ENCODE data around the gene SIPA1L3.

The SIPA1L3 gene

GRCh38 chr19:38158730-38159129, 251.7 kb downstream of the SIPA1L3 start:
- H3K9me3 ChIP-seq (ENCODE audit: control insufficient read depth, insufficient read depth, low read depth, low read length) = no peaks in the 10 kb centered on the region
- H3K27ac ChIP-seq (ENCODE audit: extremely low read depth, low read depth, low read length) = no peak overlapping the region
- TF ChIP-seq MZF1 (tag by site-specific recombination; IDR thresholded peaks at IDR 0.05; ENCODE audit: borderline replicate concordance) (no peak), GLIS2 (tag by site-specific recombination; IDR thresholded peaks at IDR 0.05) (no peak), GFI1B (tag by site-specific recombination; IDR thresholded peaks at IDR 0.05) (no peak)
- H3K4me1 ChIP-seq (ENCODE audit: control insufficient read depth, insufficient read depth, low read length) = no peaks in the 10 kb centered on the region
- ChIA-PET CTCF (interaction anchor here (2.0 kb wide), 1 partner anchor 16 kb away, joined by 15 read pairs; no protein-coding TSS in a partner anchor), POLR2A (no interaction called here)
- no peak overlapping the region for H3K4me3 ChIP-seq (ENCODE audit: low read depth, low read length)
- peaks cover 13 to 42% of the 10 kb centered on the region in 2 experiments for H3K36me3 ChIP-seq (ENCODE audit: control insufficient read depth in 2 of 2, insufficient read depth in 1 of 2, low read length in 2 of 2)

GRCh38 chr19:38162094-38162493, 255.1 kb downstream of the SIPA1L3 start:
- Histone ChIP-seq H3K4me1 (ENCODE audit: control insufficient read depth, insufficient read depth, low read length) (no peaks in the 10 kb centered on the region), H3K36me3 (ENCODE audit: control insufficient read depth in 2 of 2, insufficient read depth in 1 of 2, low read length in 2 of 2) (peaks cover 28% of the 10 kb centered on the region in 2 experiments), H3K4me3 (ENCODE audit: low read depth, low read length) (no peak overlapping the region), H3K27ac (ENCODE audit: extremely low read depth, low read depth, low read length) (no peak overlapping the region), H3K9me3 (ENCODE audit: control insufficient read depth, insufficient read depth, low read depth, low read length) (no peaks in the 10 kb centered on the region)
- TF ChIP-seq PRDM2 (tag by site-specific recombination; IDR thresholded peaks at IDR 0.05; ENCODE audit: borderline replicate concordance) (no peak), ZNF350 (tag by site-specific recombination; IDR thresholded peaks at IDR 0.05) (no peak), ZNF426 (tag by site-specific recombination; IDR thresholded peaks at IDR 0.05) (no peak), ZNF701 (tag by site-specific recombination; IDR thresholded peaks at IDR 0.05) (no peak), ZNF416 (tag by site-specific recombination; IDR thresholded peaks at IDR 0.05) (no peak), ZNF133 (tag by site-specific recombination; IDR thresholded peaks at IDR 0.05) (no peak), ZNF18 (tag by site-specific recombination; IDR thresholded peaks at IDR 0.05) (no peak), ZNF202 (tag by site-specific recombination; IDR thresholded peaks at IDR 0.05; ENCODE audit: borderline replicate concordance) (no peak), ZNF660 (tag by site-specific recombination; IDR thresholded peaks at IDR 0.05) (no peak), ZSCAN30 (tag by site-specific recombination; IDR thresholded peaks at IDR 0.05) (no peak), ZNF366 (tag by site-specific recombination; conservative IDR thresholded peaks at IDR 0.05) (no peak), ZNF155 (tag by site-specific recombination; IDR thresholded peaks at IDR 0.05) (no peak), ZFP37 (tag by site-specific recombination; IDR thresholded peaks at IDR 0.05) (no peak), ZNF561 (tag by site-specific recombination; IDR thresholded peaks at IDR 0.05; ENCODE audit: borderline replicate concordance) (no peak), ZNF169 (tag by site-specific recombination; IDR thresholded peaks at IDR 0.05) (no peak), KLF7 (tag by site-specific recombination; IDR thresholded peaks at IDR 0.05; ENCODE audit: borderline replicate concordance) (no peak), ZNF48 (tag by site-specific recombination; IDR thresholded peaks at IDR 0.05) (no peak), ZNF132 (tag by site-specific recombination; IDR thresholded peaks at IDR 0.05; ENCODE audit: borderline replicate concordance) (no peak)
- TF ChIP-seq, protein P1, sequence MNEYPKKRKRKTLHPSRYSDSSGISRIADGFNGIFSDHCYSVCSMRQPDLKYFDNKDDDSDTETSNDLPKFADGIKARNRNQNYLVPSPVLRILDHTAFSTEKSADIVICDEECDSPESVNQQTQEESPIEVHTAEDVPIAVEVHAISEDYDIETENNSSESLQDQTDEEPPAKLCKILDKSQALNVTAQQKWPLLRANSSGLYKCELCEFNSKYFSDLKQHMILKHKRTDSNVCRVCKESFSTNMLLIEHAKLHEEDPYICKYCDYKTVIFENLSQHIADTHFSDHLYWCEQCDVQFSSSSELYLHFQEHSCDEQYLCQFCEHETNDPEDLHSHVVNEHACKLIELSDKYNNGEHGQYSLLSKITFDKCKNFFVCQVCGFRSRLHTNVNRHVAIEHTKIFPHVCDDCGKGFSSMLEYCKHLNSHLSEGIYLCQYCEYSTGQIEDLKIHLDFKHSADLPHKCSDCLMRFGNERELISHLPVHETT (tag by site-specific recombination; IDR thresholded peaks at IDR 0.05) = no peak
- TF ChIP-seq, protein P2, sequence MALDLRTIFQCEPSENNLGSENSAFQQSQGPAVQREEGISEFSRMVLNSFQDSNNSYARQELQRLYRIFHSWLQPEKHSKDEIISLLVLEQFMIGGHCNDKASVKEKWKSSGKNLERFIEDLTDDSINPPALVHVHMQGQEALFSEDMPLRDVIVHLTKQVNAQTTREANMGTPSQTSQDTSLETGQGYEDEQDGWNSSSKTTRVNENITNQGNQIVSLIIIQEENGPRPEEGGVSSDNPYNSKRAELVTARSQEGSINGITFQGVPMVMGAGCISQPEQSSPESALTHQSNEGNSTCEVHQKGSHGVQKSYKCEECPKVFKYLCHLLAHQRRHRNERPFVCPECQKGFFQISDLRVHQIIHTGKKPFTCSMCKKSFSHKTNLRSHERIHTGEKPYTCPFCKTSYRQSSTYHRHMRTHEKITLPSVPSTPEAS (tag by site-specific recombination; IDR thresholded peaks at IDR 0.05) = no peak
- ChIA-PET POLR2A (no interaction called here), CTCF (interaction anchor here (1.2 to 1.4 kb wide), 3 partner anchors 13 to 260 kb away, joined by 3 to 6 read pairs (median 6); no protein-coding TSS in a partner anchor)
